HG02840 (cell line): Measurements from ENCODE around the gene FAM107A.

Experiments
- ATAC-seq: cut with Tn5 transposase; IDR thresholded peaks from one replicate; pipeline ENCODE4 v1.9.1; 2021; ENCODE audit warnings: mild to moderate bottlenecking, moderate library complexity, moderate number of reproducible peaks; ENCODE audit not compliant: unreplicated experiment, low FRiP score

The FAM107A gene

GRCh38 chr3:58577269-58577821 is at the start of gene FAM107A:
Gene FAM107A (minus strand): TSS chr3:58577391. CDS start chr3:58569860, 7,531 bp downstream.
- no peak for ATAC-seq

- no peak for ATAC-seq
Observed at GRCh38 chr3:58625196-58625824, 48.1 kb upstream of the FAM107A start.

GRCh38 chr3:58624550-58624949 is 47.4 kb upstream of the FAM107A start:
- ATAC-seq = no peak

- no peak for ATAC-seq
Observed at GRCh38 chr3:58623961-58624360, 46.8 kb upstream of the FAM107A start.

- no peak for ATAC-seq
Observed at GRCh38 chr3:58623478-58623877, 46.3 kb upstream of the FAM107A start.

- ATAC-seq = no peak
Observed at GRCh38 chr3:58622892-58623291, 45.7 kb upstream of the FAM107A start.

GRCh38 chr3:58622436-58622835 is 45.2 kb upstream of the FAM107A start:
- no peak for ATAC-seq

GRCh38 chr3:58621086-58621830 is 44.1 kb upstream of the FAM107A start:
- ATAC-seq = no peak

- ATAC-seq = no peak
Observed at GRCh38 chr3:58620421-58620820, 43.2 kb upstream of the FAM107A start.

- ATAC-seq = no peak
Observed at GRCh38 chr3:58617338-58617761, 40.2 kb upstream of the FAM107A start.

GRCh38 chr3:58613236-58614132 is 36.3 kb upstream of the FAM107A start:
- no peak for ATAC-seq

- no peak for ATAC-seq
Observed at GRCh38 chr3:58612830-58613229, 35.6 kb upstream of the FAM107A start.

GRCh38 chr3:58609990-58610389 is 32.8 kb upstream of the FAM107A start:
- no peak for ATAC-seq

- no peak for ATAC-seq
Observed at GRCh38 chr3:58608648-58609047, 31.5 kb upstream of the FAM107A start.

GRCh38 chr3:58607816-58608215 is 30.6 kb upstream of the FAM107A start:
- ATAC-seq = no peak

GRCh38 chr3:58606693-58607092 is 29.5 kb upstream of the FAM107A start:
- no peak for ATAC-seq

GRCh38 chr3:58604031-58604430 is 26.8 kb upstream of the FAM107A start:
- ATAC-seq = no peak

- ATAC-seq = no peak
Observed at GRCh38 chr3:58603606-58604005, 26.4 kb upstream of the FAM107A start.

- ATAC-seq = no peak
Observed at GRCh38 chr3:58597770-58598310, 20.6 kb upstream of the FAM107A start.

GRCh38 chr3:58596834-58597518 is 19.8 kb upstream of the FAM107A start:
- no peak for ATAC-seq
